ENCODE results near the gene DNAH7. TPM values are rescaled to one million over a fixed set of nuclear protein-coding genes. Genes with fewer than 3 reads are reported as not detected.

DNAH7 gene
- total and polyA plus RNA-seq, 7 experiments from 2014 or later: not detected

DNA sequence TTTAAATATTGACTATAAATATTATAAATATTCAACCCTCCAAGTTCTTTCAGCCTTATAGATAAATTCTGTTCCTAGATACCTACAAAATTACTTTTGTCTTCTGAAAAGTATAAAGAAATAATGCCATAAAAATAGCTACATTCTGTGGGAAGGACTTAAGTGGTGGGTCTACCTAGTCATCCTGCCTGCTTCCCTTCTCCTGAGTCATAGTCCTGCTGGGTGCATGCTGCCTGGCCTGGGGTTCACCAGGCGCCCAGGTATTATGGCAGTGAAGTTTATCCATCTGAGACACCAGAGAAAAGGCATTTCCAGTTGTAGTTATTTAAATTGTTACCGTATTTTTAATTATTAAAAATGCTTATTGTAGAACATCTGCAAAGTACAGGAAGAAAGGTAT, 244.2 kb downstream of the DNAH7 start:
- H3K27me3 ChIP-seq (ENCODE audit: control insufficient read depth in 2 of 2, insufficient read depth in 2 of 2, low read length in 2 of 2): peaks cover 0 to under 1% of the 10 kb centered on the region in 2 donors
- no peaks in the 10 kb centered on the region for H3K36me3 Mint-ChIP-seq

DNA sequence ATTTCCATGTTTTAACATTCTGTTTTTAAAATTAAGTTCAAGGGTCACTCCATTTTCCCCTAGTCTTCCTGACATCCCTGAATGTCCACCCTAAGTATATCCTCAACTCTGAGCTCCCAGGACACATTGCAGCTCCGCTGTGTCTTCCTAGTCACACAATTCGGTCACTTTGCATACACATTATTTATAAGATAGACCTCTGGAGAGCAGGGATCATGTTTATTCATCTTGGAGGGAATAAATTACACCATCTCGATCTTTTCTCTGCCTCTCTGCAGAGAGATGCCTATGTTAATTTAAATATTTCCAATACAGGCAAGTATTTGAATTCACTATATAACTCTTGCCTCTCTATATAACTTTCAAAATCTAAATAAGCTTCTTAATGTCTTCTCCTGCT, 245.4 kb downstream of the DNAH7 start:
- no peak overlapping the region for H3K27ac ChIP-seq (ENCODE audit: low read depth, low read length)
- no peaks in the 10 kb centered on the region for H3K36me3 Mint-ChIP-seq
- no peaks in the 10 kb centered on the region for H3K27me3 ChIP-seq (ENCODE audit: control insufficient read depth in 2 of 2, insufficient read depth in 2 of 2, low read length in 2 of 2)
- H3K27me3 Mint-ChIP-seq: peaks cover 0 to 8% (median 5%) of the 10 kb centered on the region in 5 donors
- H3K36me3 ChIP-seq (ENCODE audit: control insufficient read depth in 2 of 3, insufficient read depth in 3 of 3, low read length in 3 of 3): no peaks in the 10 kb centered on the region
- H3K9me3 Mint-ChIP-seq: no peaks in the 10 kb centered on the region
- no peak overlapping the region for H3K4me3 ChIP-seq (ENCODE audit: low read length)
- DNase-seq (no peak), ATAC-seq (no peak)
- H3K9me3 ChIP-seq (ENCODE audit: control insufficient read depth in 2 of 3, low read length in 3 of 3): no peaks in the 10 kb centered on the region
- H3K4me3 Mint-ChIP-seq: no peak overlapping the region
- CTCF ChIA-PET: no interaction called here
- POLR2A ChIA-PET: no interaction called here
- intact Hi-C loops (cut with micrococcal nuclease): no loop called here
- H3K4me1 ChIP-seq (ENCODE audit: control insufficient read depth in 2 of 2, insufficient read depth in 2 of 2, low read length in 2 of 2): no peaks in the 10 kb centered on the region
- H3K4me1 Mint-ChIP-seq: peaks cover 0 to 2% (median 0%) of the 10 kb centered on the region in 7 donors
- no peak overlapping the region for H3K27ac Mint-ChIP-seq

More for the DNA sequence above, 244.2 kb downstream of the DNAH7 start:
- no peak for DNase-seq
- POLR2A ChIA-PET: no interaction called here
- CTCF ChIA-PET: no interaction called here
- intact Hi-C loops (cut with micrococcal nuclease): no loop called here
- H3K4me1 Mint-ChIP-seq: peaks cover 0 to 2% (median 0%) of the 10 kb centered on the region in 7 donors
- no peak overlapping the region for H3K4me3 ChIP-seq (ENCODE audit: low read length)
- H3K27ac ChIP-seq (ENCODE audit: low read depth, low read length): no peak overlapping the region
- peaks cover 0 to 6% (median 5%) of the 10 kb centered on the region in 5 donors for H3K27me3 Mint-ChIP-seq
- no peaks in the 10 kb centered on the region for H3K9me3 Mint-ChIP-seq
- no peaks in the 10 kb centered on the region for H3K4me1 ChIP-seq (ENCODE audit: control insufficient read depth in 2 of 2, insufficient read depth in 2 of 2, low read length in 2 of 2)
- H3K27ac Mint-ChIP-seq: no peak overlapping the region
- H3K4me3 Mint-ChIP-seq: no peak overlapping the region
- ATAC-seq: no peak
- H3K36me3 ChIP-seq (ENCODE audit: control insufficient read depth in 2 of 3, insufficient read depth in 3 of 3, low read length in 3 of 3): no peaks in the 10 kb centered on the region
- H3K9me3 ChIP-seq (ENCODE audit: control insufficient read depth in 2 of 3, low read length in 3 of 3): no peaks in the 10 kb centered on the region

GRCh38 chr2:195821566-195821932, 247.1 kb downstream of the DNAH7 start:
- no peak for DNase-seq
- Histone ChIP-seq H3K4me3 (ENCODE audit: low read length) (no peak overlapping the region), H3K36me3 (ENCODE audit: control insufficient read depth in 2 of 3, insufficient read depth in 3 of 3, low read length in 3 of 3) (no peaks in the 10 kb centered on the region), H3K4me1 (ENCODE audit: control insufficient read depth in 2 of 2, insufficient read depth in 2 of 2, low read length in 2 of 2) (no peaks in the 10 kb centered on the region), H3K9me3 (ENCODE audit: control insufficient read depth in 2 of 3, low read length in 3 of 3) (no peaks in the 10 kb centered on the region), H3K27ac (ENCODE audit: low read depth, low read length) (no peak overlapping the region), H3K27me3 (ENCODE audit: control insufficient read depth in 2 of 2, insufficient read depth in 2 of 2, low read length in 2 of 2) (no peaks in the 10 kb centered on the region)
- no peak overlapping the region for H3K27ac Mint-ChIP-seq
- no peak overlapping the region for H3K4me3 Mint-ChIP-seq
- H3K36me3 Mint-ChIP-seq: no peaks in the 10 kb centered on the region
- H3K9me3 Mint-ChIP-seq: no peaks in the 10 kb centered on the region
- intact Hi-C loops (cut with micrococcal nuclease): no loop called here
- no peak for ATAC-seq
- peaks cover 0 to 2% (median 0%) of the 10 kb centered on the region in 7 donors for H3K4me1 Mint-ChIP-seq
- H3K27me3 Mint-ChIP-seq: peaks cover 0 to 8% (median 5%) of the 10 kb centered on the region in 5 donors
- ChIA-PET POLR2A (no interaction called here), CTCF (no interaction called here)

DNA sequence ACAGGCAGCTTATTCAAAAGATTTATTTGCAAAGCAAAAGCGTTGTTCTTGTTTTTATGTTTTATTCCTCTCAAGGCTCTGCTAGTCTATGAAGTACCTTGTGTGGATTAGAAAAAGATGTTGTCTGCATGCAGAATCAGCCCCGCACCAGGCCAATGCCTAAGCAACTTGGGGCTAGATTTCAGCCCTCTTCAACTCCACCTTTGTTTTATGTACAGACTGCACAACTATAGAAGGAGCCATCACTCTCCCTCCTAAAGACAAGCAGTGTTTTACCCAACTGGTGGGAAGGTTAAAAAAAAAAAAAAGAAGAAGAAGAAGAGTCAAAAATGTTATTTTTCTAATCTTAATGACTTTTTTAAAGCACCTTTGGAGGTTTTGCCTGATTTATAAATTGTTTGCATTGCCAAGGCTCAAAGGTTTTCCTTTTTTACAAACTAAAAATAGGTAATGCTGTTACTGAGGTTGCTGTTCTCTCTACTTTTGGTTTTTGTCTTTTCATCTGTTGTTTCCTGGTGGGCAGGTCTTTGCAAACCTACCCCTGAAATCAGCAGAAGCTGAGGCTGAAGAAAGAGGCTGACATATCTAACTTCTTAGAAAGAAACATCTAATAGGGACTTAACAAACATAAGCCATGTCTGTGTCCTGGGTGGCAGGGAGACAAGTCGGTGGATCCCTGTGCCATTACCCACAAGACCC, 247.6 kb downstream of the DNAH7 start:
- H3K36me3 Mint-ChIP-seq: no peaks in the 10 kb centered on the region
- POLR2A ChIA-PET: interaction anchor here (0.6 kb wide), 1 partner anchor 242 kb away, joined by 3 read pairs; no protein-coding TSS in a partner anchor
- no peak overlapping the region for H3K27ac ChIP-seq (ENCODE audit: low read depth, low read length)

GRCh38 chr2:195820373-195820772, 248.3 kb downstream of the DNAH7 start:
- H3K4me1 ChIP-seq (ENCODE audit: control insufficient read depth in 2 of 2, insufficient read depth in 2 of 2, low read length in 2 of 2): no peaks in the 10 kb centered on the region
- ATAC-seq (no peak), DNase-seq (no peak)
- Mint-ChIP-seq H3K27me3 (peaks cover 0 to 8% (median 5%) of the 10 kb centered on the region in 5 donors), H3K36me3 (no peaks in the 10 kb centered on the region), H3K9me3 (no peaks in the 10 kb centered on the region), H3K4me3 (no peak overlapping the region), H3K4me1 (peaks cover 0 to 2% (median 0%) of the 10 kb centered on the region in 7 donors), H3K27ac (no peak overlapping the region)
- POLR2A ChIA-PET: interaction anchor here (0.6 kb wide), 1 partner anchor 241 kb away, joined by 3 read pairs; no protein-coding TSS in a partner anchor
- H3K9me3 ChIP-seq (ENCODE audit: control insufficient read depth in 2 of 3, low read length in 3 of 3): no peaks in the 10 kb centered on the region
- CTCF ChIA-PET: no interaction called here
- no peak overlapping the region for H3K27ac ChIP-seq (ENCODE audit: low read depth, low read length)
- no peaks in the 10 kb centered on the region for H3K36me3 ChIP-seq (ENCODE audit: control insufficient read depth in 2 of 3, insufficient read depth in 3 of 3, low read length in 3 of 3)
- H3K27me3 ChIP-seq (ENCODE audit: control insufficient read depth in 2 of 2, insufficient read depth in 2 of 2, low read length in 2 of 2): no peaks in the 10 kb centered on the region
- H3K4me3 ChIP-seq (ENCODE audit: low read length): no peak overlapping the region
- intact Hi-C loops (cut with micrococcal nuclease): no loop called here

More for the DNA sequence above, 247.6 kb downstream of the DNAH7 start:
- Mint-ChIP-seq H3K4me3 (no peak overlapping the region), H3K4me1 (peaks cover 0 to 2% (median 0%) of the 10 kb centered on the region in 7 donors), H3K27me3 (peaks cover 0 to 8% (median 5%) of the 10 kb centered on the region in 5 donors), H3K27ac (no peak overlapping the region), H3K9me3 (no peaks in the 10 kb centered on the region)
- no peak for DNase-seq
- Histone ChIP-seq H3K4me3 (ENCODE audit: low read length) (no peak overlapping the region), H3K9me3 (ENCODE audit: control insufficient read depth in 2 of 3, low read length in 3 of 3) (no peaks in the 10 kb centered on the region), H3K36me3 (ENCODE audit: control insufficient read depth in 2 of 3, insufficient read depth in 3 of 3, low read length in 3 of 3) (no peaks in the 10 kb centered on the region), H3K4me1 (ENCODE audit: control insufficient read depth in 2 of 2, insufficient read depth in 2 of 2, low read length in 2 of 2) (no peaks in the 10 kb centered on the region), H3K27me3 (ENCODE audit: control insufficient read depth in 2 of 2, insufficient read depth in 2 of 2, low read length in 2 of 2) (no peaks in the 10 kb centered on the region)
- CTCF ChIA-PET: no interaction called here
- ATAC-seq: no peak
- intact Hi-C loops (cut with micrococcal nuclease): no loop called here

- H3K27ac Mint-ChIP-seq: no peak overlapping the region
Measured at GRCh38 chr2:195819276-195819675, 249.4 kb downstream of the DNAH7 start.

DNA sequence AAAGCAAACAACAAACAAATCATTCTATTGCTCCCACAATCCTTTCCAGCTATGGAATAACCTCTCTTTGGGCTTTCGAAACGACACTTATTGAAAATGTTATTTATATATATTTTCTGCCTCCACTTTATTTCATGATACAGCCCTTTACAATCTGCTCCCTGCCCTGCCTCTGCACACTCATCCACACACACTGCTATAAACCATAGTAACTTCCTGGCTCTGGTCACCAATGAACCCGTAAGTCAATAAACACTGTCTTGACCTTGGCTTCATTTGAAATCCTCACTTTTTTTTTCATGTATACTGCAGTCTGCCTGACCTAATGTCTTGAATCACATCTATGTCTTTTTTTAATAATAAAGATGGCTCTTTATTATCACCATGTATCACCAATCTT, 250.1 kb downstream of the DNAH7 start:
- CTCF ChIA-PET: no interaction called here
- DNase-seq: no peak

More at GRCh38 chr2:195819276-195819675, 249.4 kb downstream of the DNAH7 start:
- ATAC-seq (no peak), DNase-seq (no peak)
- ChIA-PET CTCF (no interaction called here), POLR2A (no interaction called here)
- Histone ChIP-seq H3K4me1 (ENCODE audit: control insufficient read depth in 2 of 2, insufficient read depth in 2 of 2, low read length in 2 of 2) (no peaks in the 10 kb centered on the region), H3K27ac (ENCODE audit: low read depth, low read length) (no peak overlapping the region), H3K9me3 (ENCODE audit: control insufficient read depth in 2 of 3, low read length in 3 of 3) (no peaks in the 10 kb centered on the region), H3K4me3 (ENCODE audit: low read length) (no peak overlapping the region), H3K27me3 (ENCODE audit: control insufficient read depth in 2 of 2, insufficient read depth in 2 of 2, low read length in 2 of 2) (no peaks in the 10 kb centered on the region), H3K36me3 (ENCODE audit: control insufficient read depth in 2 of 3, insufficient read depth in 3 of 3, low read length in 3 of 3) (no peaks in the 10 kb centered on the region)
- Mint-ChIP-seq H3K9me3 (no peaks in the 10 kb centered on the region), H3K27me3 (peaks cover 0 to 8% (median 5%) of the 10 kb centered on the region in 5 donors), H3K36me3 (no peaks in the 10 kb centered on the region), H3K4me3 (no peak overlapping the region), H3K4me1 (peaks cover 0 to 2% (median 0%) of the 10 kb centered on the region in 7 donors)
- intact Hi-C loops (cut with micrococcal nuclease): no loop called here

More for the DNA sequence above, 250.1 kb downstream of the DNAH7 start:
- H3K9me3 ChIP-seq (ENCODE audit: control insufficient read depth in 2 of 3, low read length in 3 of 3): no peaks in the 10 kb centered on the region
- intact Hi-C loops (cut with micrococcal nuclease): no loop called here
- no peaks in the 10 kb centered on the region for H3K36me3 ChIP-seq (ENCODE audit: control insufficient read depth in 2 of 3, insufficient read depth in 3 of 3, low read length in 3 of 3)
- H3K27me3 Mint-ChIP-seq: peaks cover 0 to 8% (median 5%) of the 10 kb centered on the region in 5 donors
- H3K4me3 ChIP-seq (ENCODE audit: low read length): no peak overlapping the region
- H3K4me1 ChIP-seq (ENCODE audit: control insufficient read depth in 2 of 2, insufficient read depth in 2 of 2, low read length in 2 of 2): no peaks in the 10 kb centered on the region
- no peak for ATAC-seq
- POLR2A ChIA-PET: no interaction called here
- H3K27ac Mint-ChIP-seq: no peak overlapping the region
- no peaks in the 10 kb centered on the region for H3K9me3 Mint-ChIP-seq
- H3K4me1 Mint-ChIP-seq: peaks cover 0 to 2% (median 0%) of the 10 kb centered on the region in 7 donors
- H3K36me3 Mint-ChIP-seq: no peaks in the 10 kb centered on the region
- H3K27me3 ChIP-seq (ENCODE audit: control insufficient read depth in 2 of 2, insufficient read depth in 2 of 2, low read length in 2 of 2): no peaks in the 10 kb centered on the region
- no peak overlapping the region for H3K4me3 Mint-ChIP-seq
- no peak overlapping the region for H3K27ac ChIP-seq (ENCODE audit: low read depth, low read length)
